Measurements from ENCODE around the gene VGLL4.

VGLL4 gene

DNA sequence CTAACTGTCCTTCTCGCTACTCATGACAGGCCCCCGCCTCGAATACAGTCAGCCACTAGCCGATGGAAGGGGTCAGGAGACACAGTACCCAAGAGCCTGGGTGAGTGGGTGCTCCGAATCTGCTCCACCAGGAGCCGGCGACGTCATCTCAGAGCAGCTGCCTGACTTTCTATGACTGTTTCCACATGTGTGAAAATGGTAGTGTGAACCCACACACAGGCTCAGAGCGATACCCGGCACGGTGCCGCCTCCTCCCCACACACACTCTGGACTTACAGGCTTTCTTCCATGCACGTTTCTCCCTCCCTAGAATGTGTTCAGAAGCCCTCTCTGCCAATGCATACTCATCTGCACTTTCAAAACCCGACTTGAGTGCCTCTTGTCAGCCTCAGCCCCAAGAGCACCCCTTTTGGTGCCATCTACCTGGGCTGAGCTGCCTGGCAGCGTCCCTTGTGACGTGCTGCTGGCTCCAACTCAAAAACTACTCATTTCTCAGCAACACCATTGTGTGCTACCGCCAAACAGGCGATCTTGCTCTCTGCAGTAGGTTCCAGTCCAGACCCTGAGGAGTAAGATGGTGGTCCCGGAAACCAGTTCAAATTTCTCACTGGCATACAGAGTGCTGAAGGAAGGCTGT, 29.7 kb downstream of the VGLL4 start:
- Histone ChIP-seq H3K9ac (ENCODE audit: low read depth, low read length, poor library complexity, severe bottlenecking) (no peak overlapping the region), H2AFZ (ENCODE audit: low read length) (no peak overlapping the region), H3K4me3 (ENCODE audit: low read length, poor library complexity, severe bottlenecking) (no peak overlapping the region), H3K4me1 (ENCODE audit: insufficient read depth, low read length, poor library complexity, severe bottlenecking) (peaks cover 5% of the 10 kb centered on the region), H3K36me3 (ENCODE audit: insufficient read depth, low read length) (peaks cover 18% of the 10 kb centered on the region; the same call in 1 of the 2 replicates), H3K27me3 (ENCODE audit: insufficient read depth, low read length, poor library complexity, severe bottlenecking) (no peaks in the 10 kb centered on the region), H3K4me2 (ENCODE audit: low read depth, low read length, poor library complexity, severe bottlenecking) (no peak overlapping the region), H3F3A (ENCODE audit: low read depth) (no peaks in the 10 kb centered on the region), H4K20me1 (ENCODE audit: insufficient read depth, low read length, poor library complexity, severe bottlenecking) (peaks cover 100% of the 10 kb centered on the region), H3K9me2 (replicated peaks; ENCODE audit: low read depth, low read length) (no peaks in the 10 kb centered on the region), H3K79me2 (ENCODE audit: insufficient read depth, low read length) (peaks cover 100% of the 10 kb centered on the region), H3K9me3 (ENCODE audit: insufficient read depth, low read depth, low read length) (no peaks in the 10 kb centered on the region)
- TF ChIP-seq, protein P1, sequence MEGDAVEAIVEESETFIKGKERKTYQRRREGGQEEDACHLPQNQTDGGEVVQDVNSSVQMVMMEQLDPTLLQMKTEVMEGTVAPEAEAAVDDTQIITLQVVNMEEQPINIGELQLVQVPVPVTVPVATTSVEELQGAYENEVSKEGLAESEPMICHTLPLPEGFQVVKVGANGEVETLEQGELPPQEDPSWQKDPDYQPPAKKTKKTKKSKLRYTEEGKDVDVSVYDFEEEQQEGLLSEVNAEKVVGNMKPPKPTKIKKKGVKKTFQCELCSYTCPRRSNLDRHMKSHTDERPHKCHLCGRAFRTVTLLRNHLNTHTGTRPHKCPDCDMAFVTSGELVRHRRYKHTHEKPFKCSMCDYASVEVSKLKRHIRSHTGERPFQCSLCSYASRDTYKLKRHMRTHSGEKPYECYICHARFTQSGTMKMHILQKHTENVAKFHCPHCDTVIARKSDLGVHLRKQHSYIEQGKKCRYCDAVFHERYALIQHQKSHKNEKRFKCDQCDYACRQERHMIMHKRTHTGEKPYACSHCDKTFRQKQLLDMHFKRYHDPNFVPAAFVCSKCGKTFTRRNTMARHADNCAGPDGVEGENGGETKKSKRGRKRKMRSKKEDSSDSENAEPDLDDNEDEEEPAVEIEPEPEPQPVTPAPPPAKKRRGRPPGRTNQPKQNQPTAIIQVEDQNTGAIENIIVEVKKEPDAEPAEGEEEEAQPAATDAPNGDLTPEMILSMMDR (conservative IDR thresholded peaks at IDR 0.05; ENCODE audit: low read length): no peak
- no peak for TF ChIP-seq EZH2phosphoT487 (IDR thresholded peaks at IDR 0.05; ENCODE audit: borderline replicate concordance)

DNA sequence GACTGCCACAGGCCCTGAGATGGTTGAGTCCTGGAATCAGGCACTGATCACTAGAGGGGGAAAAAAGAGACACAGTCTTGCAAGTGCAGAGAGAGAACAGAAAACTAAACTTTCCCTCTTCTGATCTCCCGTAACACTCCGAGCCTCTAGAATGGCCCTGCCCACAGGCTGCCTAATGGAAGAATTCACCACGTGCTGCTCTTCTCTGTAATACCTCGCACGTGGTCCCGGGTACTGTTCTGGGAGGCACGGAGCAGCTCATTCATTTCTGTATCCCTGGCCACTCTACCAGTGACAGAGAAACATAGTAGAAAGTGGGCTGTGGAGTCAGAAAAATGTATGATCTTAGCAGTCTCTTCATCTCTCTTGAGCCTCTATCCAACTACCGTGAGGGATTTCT, 30.4 kb downstream of the VGLL4 start:
- Histone ChIP-seq H3K4me1 (ENCODE audit: insufficient read depth, low read length, poor library complexity, severe bottlenecking) (peaks cover 5% of the 10 kb centered on the region), H3K4me2 (ENCODE audit: low read depth, low read length, poor library complexity, severe bottlenecking) (no peak overlapping the region), H3K79me2 (ENCODE audit: insufficient read depth, low read length) (peaks cover 100% of the 10 kb centered on the region)

GRCh38 chr3:11612515-11613188, 31.1 kb downstream of the VGLL4 start:
- Histone ChIP-seq H2AFZ (ENCODE audit: low read length) (no peak overlapping the region), H4K20me1 (ENCODE audit: insufficient read depth, low read length, poor library complexity, severe bottlenecking) (peaks cover 100% of the 10 kb centered on the region)
- no peak for TF ChIP-seq EZH2phosphoT487 (IDR thresholded peaks at IDR 0.05; ENCODE audit: borderline replicate concordance)
- TF ChIP-seq, protein P1 (conservative IDR thresholded peaks at IDR 0.05; ENCODE audit: low read length): no peak

More for the DNA sequence above, 30.4 kb downstream of the VGLL4 start:
- Histone ChIP-seq H3K4me3 (ENCODE audit: low read length, poor library complexity, severe bottlenecking) (no peak overlapping the region), H3K9ac (ENCODE audit: low read depth, low read length, poor library complexity, severe bottlenecking) (no peak overlapping the region), H3K27me3 (ENCODE audit: insufficient read depth, low read length, poor library complexity, severe bottlenecking) (no peaks in the 10 kb centered on the region), H3K9me2 (replicated peaks; ENCODE audit: low read depth, low read length) (no peaks in the 10 kb centered on the region), H2AFZ (ENCODE audit: low read length) (no peak overlapping the region), H3K36me3 (ENCODE audit: insufficient read depth, low read length) (peaks cover 18% of the 10 kb centered on the region; the same call in 1 of the 2 replicates), H4K20me1 (ENCODE audit: insufficient read depth, low read length, poor library complexity, severe bottlenecking) (peaks cover 100% of the 10 kb centered on the region), H3K9me3 (ENCODE audit: insufficient read depth, low read depth, low read length) (no peaks in the 10 kb centered on the region), H3F3A (ENCODE audit: low read depth) (no peaks in the 10 kb centered on the region)
- TF ChIP-seq EZH2phosphoT487 (IDR thresholded peaks at IDR 0.05; ENCODE audit: borderline replicate concordance): no peak
- TF ChIP-seq, protein P1 (conservative IDR thresholded peaks at IDR 0.05; ENCODE audit: low read length): no peak

More at GRCh38 chr3:11612515-11613188, 31.1 kb downstream of the VGLL4 start:
- Histone ChIP-seq H3K4me1 (ENCODE audit: insufficient read depth, low read length, poor library complexity, severe bottlenecking) (peaks cover 5% of the 10 kb centered on the region), H3K9me3 (ENCODE audit: insufficient read depth, low read depth, low read length) (no peaks in the 10 kb centered on the region), H3F3A (ENCODE audit: low read depth) (no peaks in the 10 kb centered on the region), H3K36me3 (ENCODE audit: insufficient read depth, low read length) (peaks cover 18% of the 10 kb centered on the region; the same call in 1 of the 2 replicates), H3K4me3 (ENCODE audit: low read length, poor library complexity, severe bottlenecking) (no peak overlapping the region), H3K9ac (ENCODE audit: low read depth, low read length, poor library complexity, severe bottlenecking) (no peak overlapping the region), H3K9me2 (replicated peaks; ENCODE audit: low read depth, low read length) (no peaks in the 10 kb centered on the region), H3K27me3 (ENCODE audit: insufficient read depth, low read length, poor library complexity, severe bottlenecking) (no peaks in the 10 kb centered on the region), H3K79me2 (ENCODE audit: insufficient read depth, low read length) (peaks cover 100% of the 10 kb centered on the region), H3K4me2 (ENCODE audit: low read depth, low read length, poor library complexity, severe bottlenecking) (no peak overlapping the region)

Measured in Loucy (cell line).